IPS-18a (cell line): ENCODE results near the gene TMIGD1.
"Not testable (repeated sequence)": the region's sequence is repeated elsewhere in the genome, so short reads cannot be mapped to it uniquely, and the experiment has no call there.

Experiments
- H3K27ac ChIP-seq: one replicate; pipeline ENCODE4 v1.5.1; 2013; ENCODE audit warnings: low read length
- H3K27me3 ChIP-seq: one replicate; pipeline ENCODE4 v1.6.1; 2013; ENCODE audit warnings: mild to moderate bottlenecking, low read length; ENCODE audit not compliant: control insufficient read depth, insufficient read depth
- H3K36me3 ChIP-seq: one replicate; pipeline ENCODE4 v1.6.1; 2013; ENCODE audit warnings: low read depth, low read length; ENCODE audit not compliant: control insufficient read depth
- H3K4me1 ChIP-seq: one replicate; pipeline ENCODE4 v1.6.1; 2013; ENCODE audit warnings: low read depth, low read length; ENCODE audit not compliant: control insufficient read depth
- H3K4me3 ChIP-seq: one replicate; pipeline ENCODE4 v1.5.1; 2013; ENCODE audit warnings: low read length
- H3K9ac ChIP-seq: one replicate; pipeline ENCODE4 v1.6.1; 2013; ENCODE audit warnings: mild to moderate bottlenecking, low read length, moderate library complexity
- H3K9me3 ChIP-seq: one replicate; pipeline ENCODE4 v1.6.1; 2013; ENCODE audit warnings: low read depth, low read length; ENCODE audit not compliant: control insufficient read depth

TMIGD1 gene

DNA sequence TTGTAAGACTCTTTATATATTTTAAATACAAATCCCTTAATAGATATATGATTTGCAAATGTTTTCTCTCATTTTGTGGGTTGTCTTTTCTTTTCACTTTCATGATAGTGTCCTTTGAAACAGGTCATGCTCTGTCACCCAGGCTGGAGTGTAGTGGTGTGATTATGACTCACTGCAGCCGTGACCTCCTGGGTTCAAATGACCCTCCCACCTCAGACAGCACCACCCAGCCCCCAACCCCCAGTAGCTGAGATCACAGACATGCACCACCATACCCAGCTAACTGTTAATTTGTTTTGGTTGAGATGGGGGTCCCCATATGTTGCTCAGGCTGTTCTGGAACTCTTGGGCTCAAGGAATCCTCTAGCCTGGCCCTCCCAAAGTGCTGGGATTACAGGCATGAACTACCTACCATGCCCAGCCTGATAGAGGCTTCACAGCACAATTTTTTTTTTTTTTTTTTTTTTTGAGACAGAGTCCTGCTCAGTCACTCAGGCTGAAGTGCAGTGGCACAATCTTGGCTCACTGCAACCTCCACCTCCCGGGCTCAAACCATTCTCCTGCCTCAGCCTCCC is 18.5 kb upstream of the TMIGD1 start:
- Histone ChIP-seq H3K9ac (no peak overlapping the region), H3K4me3 (no peak overlapping the region), H3K9me3 (no peaks in the 10 kb centered on the region), H3K27me3 (no peaks in the 10 kb centered on the region), H3K4me1 (peaks cover 6% of the 10 kb centered on the region), H3K27ac (no peak overlapping the region), H3K36me3 (no peaks in the 10 kb centered on the region)

DNA sequence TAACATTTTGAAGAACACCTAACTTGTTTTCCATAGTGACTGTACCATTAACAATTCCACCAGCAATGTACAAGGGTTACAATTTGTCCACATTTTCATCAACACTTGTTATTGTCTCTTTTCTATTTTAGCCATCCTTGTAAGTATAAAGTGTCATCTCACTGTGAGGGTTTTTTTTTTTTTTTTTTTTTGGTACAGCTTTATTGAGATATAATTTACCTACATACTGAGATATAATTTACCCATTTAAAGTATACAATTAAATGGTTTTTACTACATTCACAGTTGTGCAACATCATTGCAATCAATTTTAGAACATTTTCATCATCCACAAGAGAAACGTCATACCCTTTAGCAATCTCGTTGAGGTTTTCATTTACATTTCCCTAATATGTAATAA is 17.9 kb upstream of the TMIGD1 start:
- Histone ChIP-seq H3K4me3 (no peak overlapping the region), H3K36me3 (no peaks in the 10 kb centered on the region), H3K27me3 (no peaks in the 10 kb centered on the region), H3K27ac (no peak overlapping the region), H3K4me1 (peaks cover 6% of the 10 kb centered on the region), H3K9ac (no peak overlapping the region), H3K9me3 (no peaks in the 10 kb centered on the region)

- H3K27me3 ChIP-seq, H3K4me3 ChIP-seq, H3K27ac ChIP-seq, H3K36me3 ChIP-seq, H3K9me3 ChIP-seq, H3K4me1 ChIP-seq, H3K9ac ChIP-seq: not testable (repeated sequence)
Observed at GRCh38 chr17:30351263-30351662, 17.4 kb upstream of the TMIGD1 start.

- H3K27me3 ChIP-seq: no peaks in the 10 kb centered on the region
- H3K27ac ChIP-seq: no peak overlapping the region
- no peak overlapping the region for H3K9ac ChIP-seq
- H3K4me3 ChIP-seq: no peak overlapping the region
- H3K4me1 ChIP-seq: no peaks in the 10 kb centered on the region
- no peaks in the 10 kb centered on the region for H3K9me3 ChIP-seq
- H3K36me3 ChIP-seq: no peaks in the 10 kb centered on the region
Observed at GRCh38 chr17:30349252-30349651, 15.4 kb upstream of the TMIGD1 start.

GRCh38 chr17:30347488-30347887 is 13.6 kb upstream of the TMIGD1 start:
- H3K27ac ChIP-seq: no peak overlapping the region
- no peaks in the 10 kb centered on the region for H3K36me3 ChIP-seq
- no peaks in the 10 kb centered on the region for H3K9me3 ChIP-seq
- no peak overlapping the region for H3K4me3 ChIP-seq
- H3K4me1 ChIP-seq: no peaks in the 10 kb centered on the region
- H3K27me3 ChIP-seq: no peaks in the 10 kb centered on the region
- H3K9ac ChIP-seq: no peak overlapping the region

GRCh38 chr17:30346221-30346795 is 12.5 kb upstream of the TMIGD1 start:
- no peak overlapping the region for H3K4me3 ChIP-seq
- H3K4me1 ChIP-seq: no peaks in the 10 kb centered on the region
- no peaks in the 10 kb centered on the region for H3K36me3 ChIP-seq
- no peak overlapping the region for H3K9ac ChIP-seq
- no peaks in the 10 kb centered on the region for H3K9me3 ChIP-seq
- no peak overlapping the region for H3K27ac ChIP-seq
- H3K27me3 ChIP-seq: no peaks in the 10 kb centered on the region

GRCh38 chr17:30345527-30346075 is 11.7 kb upstream of the TMIGD1 start:
- no peak overlapping the region for H3K9ac ChIP-seq

GRCh38 chr17:30345089-30345433 is 11.2 kb upstream of the TMIGD1 start:
- no peak overlapping the region for H3K27ac ChIP-seq
- H3K27me3 ChIP-seq: no peaks in the 10 kb centered on the region
- no peaks in the 10 kb centered on the region for H3K9me3 ChIP-seq
- no peak overlapping the region for H3K4me3 ChIP-seq
- H3K4me1 ChIP-seq: peaks cover 8% of the 10 kb centered on the region
- no peak overlapping the region for H3K9ac ChIP-seq
- H3K36me3 ChIP-seq: no peaks in the 10 kb centered on the region

More at GRCh38 chr17:30345527-30346075, 11.7 kb upstream of the TMIGD1 start:
- Histone ChIP-seq H3K4me1 (peaks cover 3% of the 10 kb centered on the region), H3K9me3 (no peaks in the 10 kb centered on the region), H3K4me3 (no peak overlapping the region), H3K27me3 (no peaks in the 10 kb centered on the region), H3K36me3 (no peaks in the 10 kb centered on the region), H3K27ac (no peak overlapping the region)

DNA sequence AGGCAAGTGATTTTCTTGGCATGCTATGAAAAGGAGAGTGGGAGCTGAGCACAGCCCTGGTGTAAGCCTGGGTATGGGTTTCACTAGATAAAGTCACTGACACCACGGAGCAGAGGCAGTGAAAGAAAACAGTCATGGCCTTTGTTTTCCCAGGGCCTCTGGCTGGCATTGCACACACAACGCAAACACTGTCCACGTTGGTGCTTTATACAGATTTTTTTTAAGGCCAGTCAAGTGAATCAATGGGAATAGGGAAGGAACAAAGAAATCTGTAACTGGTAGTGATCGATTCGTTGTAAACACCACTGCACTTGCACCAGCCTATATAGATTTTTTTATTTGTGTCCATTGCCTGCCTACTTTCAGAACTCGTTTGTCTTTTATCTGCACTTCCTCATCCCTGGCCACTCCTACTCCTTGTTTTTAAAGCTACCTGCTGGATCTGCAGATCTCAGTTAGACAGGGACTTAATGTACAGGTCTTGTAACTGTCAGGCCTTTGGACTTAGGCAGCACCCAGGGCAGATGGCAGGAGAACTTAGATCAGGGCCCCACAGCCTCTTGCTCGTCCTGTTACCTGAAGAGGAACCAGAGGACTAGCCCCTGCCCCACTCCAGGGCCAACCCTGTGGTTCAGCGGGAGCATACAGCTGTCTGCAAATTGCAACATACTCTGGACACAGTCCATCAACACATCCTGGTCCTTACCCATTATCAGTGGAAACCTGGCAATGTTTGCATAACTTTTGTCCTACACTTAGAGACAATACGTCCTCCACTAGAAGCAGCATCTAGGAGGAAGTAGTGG is 10.6 kb upstream of the TMIGD1 start:
- peaks cover 12% of the 10 kb centered on the region for H3K4me1 ChIP-seq

DNA sequence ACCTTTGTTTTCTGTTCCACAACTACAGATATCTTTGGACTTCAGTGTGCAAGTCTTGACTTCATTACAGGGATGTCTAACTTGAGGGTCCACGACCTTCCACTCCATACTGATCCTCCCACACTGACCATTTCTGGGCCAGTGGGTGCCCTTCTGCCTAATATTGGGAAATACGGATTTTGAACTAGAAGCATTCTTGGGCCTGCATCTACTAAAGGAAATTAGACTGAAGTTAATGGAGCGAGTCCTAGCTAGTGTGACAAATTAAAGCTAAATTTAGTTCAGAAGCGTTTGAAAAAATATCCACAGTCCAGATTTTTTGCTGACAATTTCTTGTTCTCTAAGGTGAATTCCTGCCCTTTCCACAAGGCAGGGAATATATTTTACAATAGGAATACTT is 9.9 kb upstream of the TMIGD1 start:
- Histone ChIP-seq H3K4me1 (peaks cover 12% of the 10 kb centered on the region), H3K4me3 (no peak overlapping the region), H3K27ac (no peak overlapping the region), H3K9ac (no peak overlapping the region), H3K27me3 (no peaks in the 10 kb centered on the region), H3K36me3 (no peaks in the 10 kb centered on the region), H3K9me3 (no peaks in the 10 kb centered on the region)

More for the DNA sequence above, 10.6 kb upstream of the TMIGD1 start:
- no peaks in the 10 kb centered on the region for H3K27me3 ChIP-seq
- H3K27ac ChIP-seq: no peak overlapping the region
- no peak overlapping the region for H3K9ac ChIP-seq
- H3K4me3 ChIP-seq: no peak overlapping the region
- no peaks in the 10 kb centered on the region for H3K9me3 ChIP-seq
- H3K36me3 ChIP-seq: no peaks in the 10 kb centered on the region

GRCh38 chr17:30343244-30343643 is 9.4 kb upstream of the TMIGD1 start:
- not testable (repeated sequence) for H3K9ac ChIP-seq, H3K9me3 ChIP-seq, H3K27ac ChIP-seq, H3K27me3 ChIP-seq, H3K36me3 ChIP-seq, H3K4me3 ChIP-seq
- H3K4me1 ChIP-seq: peaks cover 12% of the 10 kb centered on the region
